ENCODE data around the gene TNFAIP8L2.
"Not testable (repeated sequence)": the region's sequence is repeated elsewhere in the genome, so short reads cannot be mapped to it uniquely, and the experiment has no call there.

TNFAIP8L2 gene

GRCh38 chr1:151193304-151193703 lies 36.9 kb downstream of the TNFAIP8L2 start:
- DNase-seq = no peak

- DNase-seq = no peak
Observed at GRCh38 chr1:151193856-151194255, 37.4 kb downstream of the TNFAIP8L2 start.

GRCh38 chr1:151194894-151195594 lies 38.6 kb downstream of the TNFAIP8L2 start:
- DNase-seq = not testable (repeated sequence)

- DNase-seq = peak; percentile 55 to 75
Observed at GRCh38 chr1:151196292-151196800, 39.9 kb downstream of the TNFAIP8L2 start.

- DNase-seq = no peak
Observed at GRCh38 chr1:151197863-151198253, 41.4 kb downstream of the TNFAIP8L2 start.

GRCh38 chr1:151198254-151199127 lies 42.0 kb downstream of the TNFAIP8L2 start, which contains the start of gene PIP5K1A:
TSS of gene PIP5K1A (plus strand) at chr1:151198552. CDS start at chr1:151198997, 445 bp downstream.
- peak; percentile 99 for DNase-seq

GRCh38 chr1:151199873-151200581 lies 43.6 kb downstream of the TNFAIP8L2 start:
- peak in 1 of 2 donors; percentile 27 for DNase-seq

- DNase-seq = not testable (repeated sequence)
Observed at GRCh38 chr1:151205381-151205965, 49.0 kb downstream of the TNFAIP8L2 start.

Measured in CD4-positive, alpha-beta T cell treated with Interleukin-4 for 1 hour (primary cell).